Karpas-422 (cell line): ENCODE measurements around the gene SNX24. TPM values are rescaled to one million over a fixed set of nuclear protein-coding genes. Genes with fewer than 3 reads are reported as not detected.
"Not testable (repeated sequence)": the region's sequence is repeated elsewhere in the genome, so short reads cannot be mapped to it uniquely, and the experiment has no call there.

Source experiments
- DNase-seq: peaks from one replicate; pipeline ENCODE4 v3.0.0-alpha.2; 2015
- H2AFZ ChIP-seq: fragments of 200-600 bp; sonication (generic); 2 replicates; pipeline ENCODE4 v1.6.1; 2014; ENCODE audit warnings: antibody characterized with exemption, low read length, mixed read lengths
- H3K27ac ChIP-seq: fragments of 200-600 bp; sonication (generic); 2 replicates; pipeline ENCODE4 v1.5.1; 2014; ENCODE audit warnings: mild to moderate bottlenecking, low read length, moderate library complexity
- H3K27me3 ChIP-seq: fragments of 200-600 bp; sonication (generic); 2 replicates; pipeline ENCODE4 v1.6.1; 2014; ENCODE audit warnings: low read length, mixed read lengths
- H3K36me3 ChIP-seq: fragments of 200-600 bp; sonication (generic); 2 replicates; pipeline ENCODE4 v1.6.1; 2014; ENCODE audit warnings: low read length, mixed read lengths; ENCODE audit not compliant: insufficient read depth
- H3K4me1 ChIP-seq: fragments of 200-600 bp; sonication (generic); 2 replicates; pipeline ENCODE4 v1.6.1; 2014; ENCODE audit warnings: mild to moderate bottlenecking, low read length, mixed read lengths
- H3K4me2 ChIP-seq: fragments of 200-600 bp; sonication (generic); 2 replicates; pipeline ENCODE4 v1.6.1; 2014; ENCODE audit warnings: low read length, low read depth, mild to moderate bottlenecking; ENCODE audit not compliant: poor library complexity, severe bottlenecking
- H3K4me3 ChIP-seq: fragments of 200-600 bp; sonication (generic); 2 replicates; pipeline ENCODE4 v1.5.1; 2014; ENCODE audit warnings: mild to moderate bottlenecking, antibody characterized with exemption, low read length, mixed read lengths
- H3K79me2 ChIP-seq: fragments of 200-600 bp; sonication (generic); 2 replicates; pipeline ENCODE4 v1.6.1; 2014; ENCODE audit warnings: mild to moderate bottlenecking, low read length, mixed read lengths
- H3K9ac ChIP-seq: fragments of 200-600 bp; sonication (generic); 2 replicates; pipeline ENCODE4 v1.6.0; 2014; ENCODE audit warnings: low read length
- H3K9me2 ChIP-seq: fragments of 200-600 bp; sonication (generic), shearing (Covaris generic); replicated peaks from 2 replicates; pipeline ENCODE4 v1.6.0; 2014; ENCODE audit warnings: mild to moderate bottlenecking, low read length, moderate library complexity; ENCODE audit not compliant: insufficient read depth
- H3K9me3 ChIP-seq: fragments of 300-700, 200-600 bp; sonication (generic); 2 replicates; pipeline ENCODE4 v1.6.1; 2014; ENCODE audit warnings: low read length, mixed read lengths
- H4K20me1 ChIP-seq: fragments of 200-600 bp; sonication (generic); 2 replicates; pipeline ENCODE4 v1.6.1; 2014; ENCODE audit warnings: mild to moderate bottlenecking, antibody characterized with exemption, low read length, low read depth; ENCODE audit not compliant: insufficient read depth
- total RNA-seq: library from RNA; depleted of rRNA; stranded (reverse); fragments of >200 nt; shearing (Covaris generic); gene quantifications from 2 replicates; pipeline ENCODE4 v1.2.3, GENCODE V29; 2014; ENCODE audit warnings: low replicate concordance

SNX24 gene
- total RNA-seq, 1 experiment from 2014 or later: not detected

DNA sequence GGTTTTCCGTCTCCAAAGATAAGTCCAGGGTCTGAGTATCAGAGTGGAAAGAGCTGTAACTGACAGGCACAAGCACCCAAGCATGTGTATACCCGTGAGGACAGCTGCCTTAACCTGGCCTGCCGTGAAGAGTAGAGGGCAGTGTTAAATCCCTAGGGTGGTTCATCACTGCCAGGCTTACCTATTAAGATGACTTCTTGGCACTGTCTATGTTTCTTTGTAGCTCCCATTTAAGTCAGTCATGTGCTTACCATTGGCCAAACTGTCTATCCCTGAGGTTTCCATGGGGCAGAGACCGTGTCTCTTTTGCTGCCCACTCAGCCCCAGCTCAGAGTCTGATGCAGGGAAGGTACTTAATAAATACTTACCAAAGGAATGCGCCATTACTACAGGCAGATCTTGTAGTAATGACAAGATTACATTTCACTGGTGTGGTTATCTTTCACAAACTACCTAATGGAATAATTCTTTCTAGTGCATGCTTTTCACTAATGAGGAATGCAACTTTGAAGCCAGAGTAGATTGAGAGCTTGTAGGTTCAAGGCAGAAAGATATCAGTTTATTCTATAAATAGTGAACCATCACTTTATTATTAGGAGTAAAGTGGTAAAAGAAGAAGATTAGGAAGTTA is 64.2 kb downstream of the SNX24 start:
- Histone ChIP-seq H4K20me1 (no peaks in the 10 kb centered on the region), H3K27me3 (no peaks in the 10 kb centered on the region), H3K4me3 (no peak overlapping the region), H2AFZ (no peak overlapping the region), H3K9me3 (no peaks in the 10 kb centered on the region), H3K79me2 (no peaks in the 10 kb centered on the region), H3K4me1 (no peaks in the 10 kb centered on the region), H3K9ac (no peak overlapping the region), H3K4me2 (no peak overlapping the region), H3K27ac (no peak overlapping the region), H3K36me3 (no peaks in the 10 kb centered on the region), H3K9me2 (no peaks in the 10 kb centered on the region)
- DNase-seq: no peak

DNA sequence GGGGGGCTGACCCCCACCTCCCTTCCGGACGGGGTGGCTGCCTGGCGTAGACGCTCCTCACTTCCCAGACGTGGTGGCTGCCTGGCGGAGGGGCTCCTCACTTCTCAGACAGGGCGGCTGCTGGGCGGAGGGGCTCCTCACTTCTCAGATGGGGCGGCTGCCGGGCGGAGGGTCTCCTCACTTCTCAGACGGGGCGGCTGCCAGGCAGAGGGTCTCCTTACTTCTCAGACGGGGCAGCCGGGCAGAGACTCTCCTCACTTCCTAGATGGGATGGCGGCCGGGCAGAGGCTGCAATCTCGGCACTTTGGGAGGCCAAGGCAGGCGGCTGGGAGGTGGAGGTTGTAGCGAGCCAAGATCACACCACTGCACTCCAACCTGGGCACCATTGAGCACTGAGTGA is 68.0 kb downstream of the SNX24 start:
- H3K9me2 ChIP-seq, H3K79me2 ChIP-seq, H3K4me1 ChIP-seq, H3K9me3 ChIP-seq, H2AFZ ChIP-seq, H3K27ac ChIP-seq, H3K36me3 ChIP-seq, H3K9ac ChIP-seq, H3K4me2 ChIP-seq, H3K27me3 ChIP-seq, H4K20me1 ChIP-seq, H3K4me3 ChIP-seq, DNase-seq: not testable (repeated sequence)

DNA sequence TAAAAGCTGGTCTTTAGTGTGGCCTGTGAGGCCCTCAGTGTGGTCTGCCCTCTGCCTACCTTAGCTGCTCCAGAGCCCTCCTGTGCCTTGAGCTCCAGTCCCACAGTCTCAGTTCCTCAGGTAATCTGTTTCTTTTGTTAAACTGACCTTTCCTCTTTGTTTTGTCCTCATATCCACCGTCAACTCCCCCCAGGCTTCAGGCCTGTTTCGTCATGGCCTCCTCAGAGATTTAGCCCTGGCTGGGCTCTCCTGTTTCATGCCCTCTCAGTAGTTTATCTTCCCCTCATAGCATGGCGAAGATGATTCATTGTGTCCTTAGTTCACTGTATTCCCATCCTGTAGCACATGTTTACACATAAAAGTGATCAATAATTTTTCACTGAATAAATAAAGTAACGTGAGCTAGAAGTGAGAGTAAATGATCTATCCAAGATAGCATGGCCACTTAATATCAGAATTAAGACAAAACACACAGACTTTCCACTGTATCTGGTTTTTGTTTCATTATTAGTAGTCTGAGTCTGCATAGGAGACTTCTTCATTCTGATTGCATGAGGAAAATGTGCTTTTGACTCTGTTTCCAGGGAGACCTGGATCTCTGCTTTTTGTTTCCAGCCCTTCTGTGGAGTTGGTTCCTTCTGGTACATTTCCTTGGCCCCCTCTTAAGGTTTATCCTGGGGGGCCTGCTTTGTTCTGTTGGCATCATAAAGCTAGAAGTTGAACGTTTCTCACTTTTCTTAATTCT is 70.5 kb downstream of the SNX24 start:
- no peak for DNase-seq
- Histone ChIP-seq H3K36me3 (no peaks in the 10 kb centered on the region), H3K9me3 (no peaks in the 10 kb centered on the region), H2AFZ (no peak overlapping the region), H3K4me3 (no peak overlapping the region), H3K9me2 (no peaks in the 10 kb centered on the region), H3K27ac (no peak overlapping the region), H3K4me1 (no peaks in the 10 kb centered on the region), H4K20me1 (no peaks in the 10 kb centered on the region), H3K79me2 (no peaks in the 10 kb centered on the region), H3K27me3 (no peaks in the 10 kb centered on the region), H3K9ac (no peak overlapping the region), H3K4me2 (no peak overlapping the region)

DNA sequence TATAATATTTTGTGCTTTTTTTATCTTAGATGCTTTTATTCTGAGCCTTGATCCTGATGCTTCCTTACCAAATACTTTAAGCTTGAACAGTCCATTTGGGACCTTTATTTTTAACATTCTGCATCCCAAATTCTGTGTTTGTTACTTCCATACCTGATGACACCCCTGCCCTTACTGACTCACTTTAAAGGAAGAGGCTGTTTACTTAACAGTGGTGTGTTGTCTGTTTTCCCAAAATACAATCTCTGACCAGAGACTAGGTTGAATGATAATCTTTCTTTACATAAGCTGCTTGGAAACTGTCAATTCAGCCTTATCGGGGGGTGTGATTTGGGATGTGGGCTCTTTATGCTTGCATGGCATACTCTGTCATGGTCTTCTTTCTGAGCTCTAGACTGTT is 71.1 kb downstream of the SNX24 start:
- no peaks in the 10 kb centered on the region for H4K20me1 ChIP-seq
- H3K9me3 ChIP-seq: no peaks in the 10 kb centered on the region
- H3K9me2 ChIP-seq: no peaks in the 10 kb centered on the region
- no peaks in the 10 kb centered on the region for H3K27me3 ChIP-seq
- no peak overlapping the region for H3K27ac ChIP-seq
- H3K4me1 ChIP-seq: no peaks in the 10 kb centered on the region
- DNase-seq: no peak
- H3K36me3 ChIP-seq: no peaks in the 10 kb centered on the region
- H3K79me2 ChIP-seq: no peaks in the 10 kb centered on the region
- H3K4me3 ChIP-seq: no peak overlapping the region
- no peak overlapping the region for H3K9ac ChIP-seq
- no peak overlapping the region for H2AFZ ChIP-seq
- no peak overlapping the region for H3K4me2 ChIP-seq

DNA sequence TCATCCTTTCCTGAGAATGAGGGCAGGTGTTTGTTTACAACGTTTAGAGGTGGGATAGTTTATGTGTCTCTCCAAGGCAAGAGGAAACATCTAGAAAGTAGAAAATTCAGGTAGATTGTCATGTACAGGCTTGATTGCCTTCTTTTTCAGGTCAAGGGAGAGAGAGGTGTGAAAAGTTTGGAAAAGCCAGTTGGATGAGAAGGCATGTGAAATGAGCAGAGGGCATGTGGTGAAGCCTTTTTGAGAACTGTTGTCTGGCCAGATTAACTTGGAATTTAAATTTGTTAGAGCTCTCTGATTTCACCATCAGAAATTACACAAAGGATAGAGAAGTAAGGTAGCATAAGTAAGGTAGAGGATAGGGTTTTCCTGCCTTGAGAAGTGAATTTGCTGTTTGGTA is 74.6 kb downstream of the SNX24 start:
- H3K9ac ChIP-seq: no peak overlapping the region
- H3K27ac ChIP-seq: no peak overlapping the region
- H3K9me2 ChIP-seq: no peaks in the 10 kb centered on the region
- no peaks in the 10 kb centered on the region for H3K36me3 ChIP-seq
- no peak overlapping the region for H3K4me2 ChIP-seq
- H3K79me2 ChIP-seq: no peaks in the 10 kb centered on the region
- H3K4me3 ChIP-seq: no peak overlapping the region
- no peaks in the 10 kb centered on the region for H3K4me1 ChIP-seq
- H3K27me3 ChIP-seq: no peaks in the 10 kb centered on the region
- H4K20me1 ChIP-seq: no peaks in the 10 kb centered on the region
- H3K9me3 ChIP-seq: no peaks in the 10 kb centered on the region
- no peak overlapping the region for H2AFZ ChIP-seq
- no peak for DNase-seq

DNA sequence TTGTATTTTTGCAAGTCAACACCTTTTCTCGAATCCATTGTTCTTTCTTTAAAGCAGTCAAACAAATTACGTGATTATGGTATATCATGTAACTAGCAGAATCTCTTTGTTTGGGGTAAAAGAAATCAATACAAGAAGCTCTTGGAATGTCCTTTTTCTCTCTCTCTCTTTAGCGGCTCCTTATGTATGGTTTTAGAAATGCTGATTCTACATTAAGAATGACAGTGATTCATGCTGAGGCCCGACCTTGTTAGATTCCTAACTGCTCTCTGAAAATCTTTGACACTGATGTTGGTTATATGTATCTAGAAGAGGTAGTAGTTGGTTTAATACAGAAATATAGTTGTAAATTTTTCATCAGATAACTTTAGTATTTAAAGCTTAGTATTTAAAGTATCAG is 76.4 kb downstream of the SNX24 start:
- Histone ChIP-seq H4K20me1 (no peaks in the 10 kb centered on the region), H3K9me3 (no peaks in the 10 kb centered on the region), H3K9me2 (no peaks in the 10 kb centered on the region), H3K4me2 (no peak overlapping the region), H2AFZ (no peak overlapping the region), H3K9ac (no peak overlapping the region), H3K36me3 (no peaks in the 10 kb centered on the region), H3K4me1 (no peaks in the 10 kb centered on the region), H3K79me2 (no peaks in the 10 kb centered on the region), H3K27me3 (no peaks in the 10 kb centered on the region), H3K27ac (no peak overlapping the region), H3K4me3 (no peak overlapping the region)
- no peak for DNase-seq

DNA sequence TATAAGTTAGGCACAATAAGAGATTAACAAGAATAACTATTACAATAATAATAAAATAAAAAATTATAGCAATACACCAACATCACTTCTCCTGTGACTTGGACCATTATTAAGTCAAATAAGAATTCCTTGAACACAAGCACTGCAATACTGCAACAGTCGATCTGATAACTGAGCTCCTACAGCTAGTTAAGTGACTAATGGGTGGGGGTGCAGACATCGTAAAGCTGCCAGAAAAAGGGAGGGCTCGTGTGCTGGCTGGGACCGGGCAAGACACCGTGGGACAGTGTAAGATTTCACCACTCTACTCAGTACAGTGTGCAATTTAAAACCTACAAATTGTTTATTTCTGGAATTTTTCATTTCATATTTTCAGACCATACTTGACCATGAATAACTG is 78.8 kb downstream of the SNX24 start:
- no peak for DNase-seq
- Histone ChIP-seq H3K9ac (no peak overlapping the region), H3K4me1 (no peaks in the 10 kb centered on the region), H2AFZ (no peak overlapping the region), H3K4me2 (no peak overlapping the region), H3K4me3 (no peak overlapping the region), H3K27me3 (no peaks in the 10 kb centered on the region), H3K9me3 (no peaks in the 10 kb centered on the region), H3K9me2 (no peaks in the 10 kb centered on the region), H3K79me2 (no peaks in the 10 kb centered on the region), H3K27ac (no peak overlapping the region), H4K20me1 (no peaks in the 10 kb centered on the region), H3K36me3 (no peaks in the 10 kb centered on the region)

DNA sequence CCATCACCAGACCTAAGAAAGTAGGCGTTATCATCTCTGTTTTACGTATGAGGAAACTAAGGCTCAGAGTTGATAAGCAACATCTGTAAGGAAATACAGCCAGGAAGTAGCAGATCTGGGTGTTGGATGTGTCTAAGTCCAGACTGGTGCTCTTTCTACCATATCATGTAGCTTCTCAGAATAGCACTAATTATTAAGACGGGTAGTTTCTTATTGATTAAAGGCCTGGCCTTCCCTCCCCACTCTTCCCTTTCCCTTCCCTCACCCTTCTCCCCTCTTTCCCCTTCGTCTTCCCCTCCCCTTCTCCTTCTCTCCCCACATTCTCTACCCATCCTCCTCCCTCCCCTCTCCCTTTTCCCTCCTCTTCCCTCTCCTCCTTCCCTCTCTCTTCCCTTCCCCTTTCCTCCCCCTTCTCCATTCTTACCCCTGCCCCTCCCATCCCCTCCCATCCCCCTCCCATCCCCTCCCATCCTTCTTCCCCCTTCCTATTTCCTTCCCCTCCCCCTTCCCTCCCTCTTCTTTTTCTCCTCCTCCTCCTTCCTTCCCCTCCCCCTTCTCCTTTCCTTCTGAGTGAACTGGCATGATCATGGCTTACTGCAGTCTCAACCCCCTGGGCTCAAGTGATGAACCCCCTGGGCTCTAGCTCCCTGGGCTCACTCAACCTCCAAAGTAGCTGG is 79.4 kb downstream of the SNX24 start:
- no peaks in the 10 kb centered on the region for H3K36me3 ChIP-seq
- no peak overlapping the region for H2AFZ ChIP-seq
- no peaks in the 10 kb centered on the region for H3K9me2 ChIP-seq
- H4K20me1 ChIP-seq: no peaks in the 10 kb centered on the region
- no peak overlapping the region for H3K4me3 ChIP-seq
- no peaks in the 10 kb centered on the region for H3K27me3 ChIP-seq
- no peak overlapping the region for H3K4me2 ChIP-seq
- H3K4me1 ChIP-seq: no peaks in the 10 kb centered on the region
- no peaks in the 10 kb centered on the region for H3K9me3 ChIP-seq
- no peak overlapping the region for H3K27ac ChIP-seq
- no peaks in the 10 kb centered on the region for H3K79me2 ChIP-seq
- H3K9ac ChIP-seq: no peak overlapping the region
- DNase-seq: no peak
